ENCODE measurements around the gene TMEM117. TPM values are rescaled to one million over a fixed set of nuclear protein-coding genes. Genes with fewer than 3 reads are reported as not detected.

Gene TMEM117
- total RNA-seq, 1 donor from 2014 or later = 13.1 TPM

- FAIRE-seq = no peak
Measured at GRCh38 chr12:44384136-44384535, 548.3 kb downstream of the TMEM117 start.

DNA sequence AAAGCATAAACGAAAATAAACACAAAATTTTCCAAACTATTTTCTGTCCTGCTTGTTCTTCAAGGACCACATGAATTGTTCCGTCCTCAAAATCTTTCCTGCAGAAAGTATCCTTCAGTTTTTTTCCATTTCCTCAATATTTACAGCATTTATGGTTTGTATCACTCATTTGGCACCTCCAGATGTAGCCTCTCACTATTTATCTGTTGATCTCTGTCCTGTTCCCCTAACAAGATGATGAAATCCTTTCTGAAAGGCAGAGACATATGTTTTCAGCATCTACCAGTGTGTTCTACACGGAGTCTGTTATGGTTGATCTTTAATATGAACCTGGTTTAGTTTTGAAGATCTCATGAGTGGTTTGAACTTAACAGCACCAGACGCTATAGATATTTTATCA is 550.1 kb downstream of the TMEM117 start:
- no peak overlapping the region for H3K4me3 ChIP-seq (ENCODE audit: insufficient read depth, low read depth, low read length)
- Mint-ChIP-seq H3K36me3 (ENCODE audit: low read depth, unreplicated experiment) (no peaks in the 10 kb centered on the region), H3K27ac (ENCODE audit: unreplicated experiment) (no peak overlapping the region), H3K9me3 (ENCODE audit: unreplicated experiment) (no peaks in the 10 kb centered on the region), H3K4me3 (ENCODE audit: unreplicated experiment) (no peak overlapping the region), H3K27me3 (ENCODE audit: low read depth, unreplicated experiment) (no peaks in the 10 kb centered on the region), H3K4me1 (ENCODE audit: low read depth, unreplicated experiment) (no peaks in the 10 kb centered on the region)
- FAIRE-seq (no peak), DNase-seq (ENCODE audit: low read depth) (no peak)
- H3K27ac ChIP-seq (ENCODE audit: low read depth, low read length) = no peak overlapping the region
- TF ChIP-seq, protein P1, sequence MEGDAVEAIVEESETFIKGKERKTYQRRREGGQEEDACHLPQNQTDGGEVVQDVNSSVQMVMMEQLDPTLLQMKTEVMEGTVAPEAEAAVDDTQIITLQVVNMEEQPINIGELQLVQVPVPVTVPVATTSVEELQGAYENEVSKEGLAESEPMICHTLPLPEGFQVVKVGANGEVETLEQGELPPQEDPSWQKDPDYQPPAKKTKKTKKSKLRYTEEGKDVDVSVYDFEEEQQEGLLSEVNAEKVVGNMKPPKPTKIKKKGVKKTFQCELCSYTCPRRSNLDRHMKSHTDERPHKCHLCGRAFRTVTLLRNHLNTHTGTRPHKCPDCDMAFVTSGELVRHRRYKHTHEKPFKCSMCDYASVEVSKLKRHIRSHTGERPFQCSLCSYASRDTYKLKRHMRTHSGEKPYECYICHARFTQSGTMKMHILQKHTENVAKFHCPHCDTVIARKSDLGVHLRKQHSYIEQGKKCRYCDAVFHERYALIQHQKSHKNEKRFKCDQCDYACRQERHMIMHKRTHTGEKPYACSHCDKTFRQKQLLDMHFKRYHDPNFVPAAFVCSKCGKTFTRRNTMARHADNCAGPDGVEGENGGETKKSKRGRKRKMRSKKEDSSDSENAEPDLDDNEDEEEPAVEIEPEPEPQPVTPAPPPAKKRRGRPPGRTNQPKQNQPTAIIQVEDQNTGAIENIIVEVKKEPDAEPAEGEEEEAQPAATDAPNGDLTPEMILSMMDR (IDR thresholded peaks at IDR 0.05; ENCODE audit: insufficient read depth, low read depth, low read length) = no peak
- TF ChIP-seq EZH2 (IDR thresholded peaks at IDR 0.05; ENCODE audit: insufficient read depth, low read length) = no peak
- H3K9ac ChIP-seq (ENCODE audit: low read length) = no peak overlapping the region
- H3K4me1 ChIP-seq (ENCODE audit: insufficient read depth, low read length) = no peaks in the 10 kb centered on the region
- no peak overlapping the region for H3K4me2 ChIP-seq (ENCODE audit: low read length)
- H4K20me1 ChIP-seq (ENCODE audit: insufficient read depth, low read length) = no peaks in the 10 kb centered on the region
- no peaks in the 10 kb centered on the region for H3K79me2 ChIP-seq (ENCODE audit: insufficient read depth, low read length)
- H3K36me3 ChIP-seq (ENCODE audit: insufficient read depth, low read length) = no peaks in the 10 kb centered on the region
- no peak overlapping the region for H2AFZ ChIP-seq (ENCODE audit: low read depth, low read length)
- no peaks in the 10 kb centered on the region for H3K27me3 ChIP-seq (ENCODE audit: insufficient read depth, low read length)
- H3K9me3 ChIP-seq (ENCODE audit: insufficient read depth, low read depth, low read length) = no peaks in the 10 kb centered on the region

More at GRCh38 chr12:44384136-44384535, 548.3 kb downstream of the TMEM117 start:
- Mint-ChIP-seq H3K27ac (ENCODE audit: unreplicated experiment) (no peak overlapping the region), H3K36me3 (ENCODE audit: low read depth, unreplicated experiment) (no peaks in the 10 kb centered on the region), H3K27me3 (ENCODE audit: low read depth, unreplicated experiment) (no peaks in the 10 kb centered on the region), H3K4me3 (ENCODE audit: unreplicated experiment) (no peak overlapping the region), H3K4me1 (ENCODE audit: low read depth, unreplicated experiment) (no peaks in the 10 kb centered on the region), H3K9me3 (ENCODE audit: unreplicated experiment) (no peaks in the 10 kb centered on the region)
- Histone ChIP-seq H2AFZ (ENCODE audit: low read depth, low read length) (no peak overlapping the region), H3K27ac (ENCODE audit: low read depth, low read length) (no peak overlapping the region), H3K9me3 (ENCODE audit: insufficient read depth, low read depth, low read length) (no peaks in the 10 kb centered on the region), H3K4me1 (ENCODE audit: insufficient read depth, low read length) (no peaks in the 10 kb centered on the region), H3K36me3 (ENCODE audit: insufficient read depth, low read length) (no peaks in the 10 kb centered on the region), H3K79me2 (ENCODE audit: insufficient read depth, low read length) (no peaks in the 10 kb centered on the region), H3K4me2 (ENCODE audit: low read length) (no peak overlapping the region), H3K4me3 (ENCODE audit: insufficient read depth, low read depth, low read length) (no peak overlapping the region), H3K9ac (ENCODE audit: low read length) (no peak overlapping the region), H3K27me3 (ENCODE audit: insufficient read depth, low read length) (no peaks in the 10 kb centered on the region), H4K20me1 (ENCODE audit: insufficient read depth, low read length) (no peaks in the 10 kb centered on the region)
- DNase-seq (ENCODE audit: low read depth) = no peak
- TF ChIP-seq, protein P1 (IDR thresholded peaks at IDR 0.05; ENCODE audit: insufficient read depth, low read depth, low read length) = no peak
- TF ChIP-seq EZH2 (IDR thresholded peaks at IDR 0.05; ENCODE audit: insufficient read depth, low read length) = no peak

- H3K27ac Mint-ChIP-seq (ENCODE audit: unreplicated experiment) = no peak overlapping the region
- DNase-seq (ENCODE audit: low read depth) (no peak), FAIRE-seq (no peak)
- Histone ChIP-seq H3K4me1 (ENCODE audit: insufficient read depth, low read length) (no peaks in the 10 kb centered on the region), H3K36me3 (ENCODE audit: insufficient read depth, low read length) (no peaks in the 10 kb centered on the region), H2AFZ (ENCODE audit: low read depth, low read length) (no peak overlapping the region), H3K4me2 (ENCODE audit: low read length) (no peak overlapping the region), H3K27ac (ENCODE audit: low read depth, low read length) (no peak overlapping the region), H3K9ac (ENCODE audit: low read length) (no peak overlapping the region), H3K79me2 (ENCODE audit: insufficient read depth, low read length) (no peaks in the 10 kb centered on the region), H3K9me3 (ENCODE audit: insufficient read depth, low read depth, low read length) (no peaks in the 10 kb centered on the region), H3K4me3 (ENCODE audit: insufficient read depth, low read depth, low read length) (no peak overlapping the region), H4K20me1 (ENCODE audit: insufficient read depth, low read length) (no peaks in the 10 kb centered on the region), H3K27me3 (ENCODE audit: insufficient read depth, low read length) (no peaks in the 10 kb centered on the region)
- H3K9me3 Mint-ChIP-seq (ENCODE audit: unreplicated experiment) = no peaks in the 10 kb centered on the region
- no peaks in the 10 kb centered on the region for H3K36me3 Mint-ChIP-seq (ENCODE audit: low read depth, unreplicated experiment)
- no peaks in the 10 kb centered on the region for H3K27me3 Mint-ChIP-seq (ENCODE audit: low read depth, unreplicated experiment)
- H3K4me1 Mint-ChIP-seq (ENCODE audit: low read depth, unreplicated experiment) = no peaks in the 10 kb centered on the region
- H3K4me3 Mint-ChIP-seq (ENCODE audit: unreplicated experiment) = no peak overlapping the region
- TF ChIP-seq EZH2 (IDR thresholded peaks at IDR 0.05; ENCODE audit: insufficient read depth, low read length) = no peak
- TF ChIP-seq, protein P1 (IDR thresholded peaks at IDR 0.05; ENCODE audit: insufficient read depth, low read depth, low read length) = no peak
Measured at GRCh38 chr12:44387581-44387980, 551.7 kb downstream of the TMEM117 start.
